ENCODE results near the gene RASSF1. TPM values are rescaled to one million over a fixed set of nuclear protein-coding genes. Genes with fewer than 3 reads are reported as not detected.

Gene RASSF1
- total RNA-seq, 1 donor = 45.7 TPM

DNA sequence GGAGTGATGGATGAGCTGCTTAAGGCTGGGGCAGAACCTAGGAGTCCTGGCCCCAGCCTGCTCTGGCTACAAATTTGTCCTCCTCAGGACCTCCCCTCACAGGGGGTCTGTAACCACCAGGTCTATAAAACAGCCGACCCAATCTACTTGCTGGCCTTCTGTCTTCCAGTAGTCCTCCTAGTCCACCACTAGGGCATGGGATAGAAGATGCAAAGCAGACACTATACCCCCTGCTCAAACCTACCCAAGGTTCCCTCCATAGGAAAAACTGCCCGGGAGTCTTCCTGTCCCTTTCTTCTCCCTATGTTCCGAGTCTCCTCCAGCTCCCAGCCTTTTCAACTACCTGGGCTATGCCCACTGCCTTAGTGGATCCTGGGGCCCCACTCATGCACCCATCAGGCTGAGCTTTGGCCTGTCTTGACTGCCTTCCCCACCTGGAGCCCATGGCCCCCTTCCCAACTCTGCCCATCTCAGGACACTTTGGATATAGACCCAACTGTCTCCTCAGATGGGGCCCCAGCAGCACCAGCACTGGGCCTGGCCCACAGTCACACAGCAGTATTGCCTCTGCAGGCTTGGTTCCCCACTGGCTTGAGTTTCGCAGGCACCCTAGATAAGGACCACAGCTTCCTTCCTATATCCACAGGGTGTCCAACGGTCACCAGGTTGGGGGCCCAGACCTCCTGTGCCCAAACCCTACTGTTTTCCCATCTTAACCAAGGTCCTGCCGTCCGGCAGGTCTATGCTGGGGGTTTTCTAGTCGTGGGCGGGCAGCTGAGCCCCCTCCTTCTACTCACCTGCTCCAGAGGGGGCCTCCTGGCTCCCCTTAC lies 42.5 kb downstream of the RASSF1 start:
- TF ChIP-seq, protein P1, sequence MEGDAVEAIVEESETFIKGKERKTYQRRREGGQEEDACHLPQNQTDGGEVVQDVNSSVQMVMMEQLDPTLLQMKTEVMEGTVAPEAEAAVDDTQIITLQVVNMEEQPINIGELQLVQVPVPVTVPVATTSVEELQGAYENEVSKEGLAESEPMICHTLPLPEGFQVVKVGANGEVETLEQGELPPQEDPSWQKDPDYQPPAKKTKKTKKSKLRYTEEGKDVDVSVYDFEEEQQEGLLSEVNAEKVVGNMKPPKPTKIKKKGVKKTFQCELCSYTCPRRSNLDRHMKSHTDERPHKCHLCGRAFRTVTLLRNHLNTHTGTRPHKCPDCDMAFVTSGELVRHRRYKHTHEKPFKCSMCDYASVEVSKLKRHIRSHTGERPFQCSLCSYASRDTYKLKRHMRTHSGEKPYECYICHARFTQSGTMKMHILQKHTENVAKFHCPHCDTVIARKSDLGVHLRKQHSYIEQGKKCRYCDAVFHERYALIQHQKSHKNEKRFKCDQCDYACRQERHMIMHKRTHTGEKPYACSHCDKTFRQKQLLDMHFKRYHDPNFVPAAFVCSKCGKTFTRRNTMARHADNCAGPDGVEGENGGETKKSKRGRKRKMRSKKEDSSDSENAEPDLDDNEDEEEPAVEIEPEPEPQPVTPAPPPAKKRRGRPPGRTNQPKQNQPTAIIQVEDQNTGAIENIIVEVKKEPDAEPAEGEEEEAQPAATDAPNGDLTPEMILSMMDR (IDR thresholded peaks at IDR 0.05; ENCODE audit: insufficient read depth, low read length) = peak; percentile 34
- no peak for DNase-seq (ENCODE audit: low read depth)
- H3K4me3 ChIP-seq (ENCODE audit: low read depth, low read length) = peak overlapping the region; percentile 94

DNA sequence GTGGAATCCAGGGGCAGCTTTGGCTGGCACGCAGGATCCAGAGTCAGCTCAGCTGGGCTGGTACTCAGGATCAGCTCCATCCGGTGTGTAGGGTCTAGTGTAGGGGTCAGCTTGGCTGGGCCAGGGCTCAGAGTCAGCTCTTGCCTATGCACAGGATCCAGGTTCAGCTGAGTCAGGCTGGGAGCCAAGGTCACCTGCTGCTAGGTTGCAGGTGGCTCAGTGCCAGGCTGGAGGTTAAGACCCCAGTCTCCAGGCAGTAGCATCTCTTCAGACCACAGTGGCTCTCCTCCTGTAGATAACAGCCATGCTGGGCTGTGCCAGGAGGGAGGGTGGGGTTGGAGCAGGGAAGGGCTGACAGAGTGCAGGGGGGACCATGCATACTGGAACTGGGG lies 43.3 kb downstream of the RASSF1 start:
- H3K4me3 ChIP-seq (ENCODE audit: low read depth, low read length) = no peak overlapping the region
- TF ChIP-seq, protein P1 (IDR thresholded peaks at IDR 0.05; ENCODE audit: insufficient read depth, low read length) = no peak
- no peak for DNase-seq (ENCODE audit: low read depth)

DNA sequence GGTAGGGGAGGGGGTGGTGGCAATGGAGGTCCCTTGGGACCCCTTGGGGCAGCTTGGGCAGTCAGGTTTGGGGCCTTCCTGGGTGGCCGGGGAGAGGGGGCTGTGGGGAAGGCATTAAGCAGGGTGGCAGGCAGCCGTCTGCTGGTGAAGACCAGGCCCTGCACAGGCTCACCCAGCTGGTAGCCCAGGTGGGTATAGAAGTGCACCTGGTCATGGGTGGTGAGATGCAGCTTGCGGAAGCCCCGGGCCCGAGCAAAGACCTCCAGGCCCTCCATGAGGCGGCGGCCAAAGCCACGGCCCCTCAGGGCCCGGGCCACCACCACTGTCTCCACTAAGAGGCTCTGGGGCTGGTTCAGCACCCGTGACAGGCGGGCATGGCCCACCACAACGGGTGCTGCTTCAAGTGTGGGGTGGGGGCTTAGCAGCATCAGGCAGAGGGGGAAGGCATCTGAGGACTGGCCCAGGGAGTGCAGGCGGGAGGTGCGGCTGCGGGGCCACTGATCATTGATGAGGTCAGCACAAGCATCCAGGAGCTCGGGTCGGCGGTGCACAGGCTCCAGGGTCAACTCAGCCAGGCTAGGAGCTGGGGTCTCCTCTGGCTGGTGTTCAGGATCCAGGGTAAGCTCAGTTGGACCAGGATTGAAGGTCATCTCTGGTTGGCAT lies 43.8 kb downstream of the RASSF1 start:
- TF ChIP-seq, protein P1 (IDR thresholded peaks at IDR 0.05; ENCODE audit: insufficient read depth, low read length) = no peak
- no peak for DNase-seq (ENCODE audit: low read depth)
- H3K4me3 ChIP-seq (ENCODE audit: low read depth, low read length) = no peak overlapping the region

DNA sequence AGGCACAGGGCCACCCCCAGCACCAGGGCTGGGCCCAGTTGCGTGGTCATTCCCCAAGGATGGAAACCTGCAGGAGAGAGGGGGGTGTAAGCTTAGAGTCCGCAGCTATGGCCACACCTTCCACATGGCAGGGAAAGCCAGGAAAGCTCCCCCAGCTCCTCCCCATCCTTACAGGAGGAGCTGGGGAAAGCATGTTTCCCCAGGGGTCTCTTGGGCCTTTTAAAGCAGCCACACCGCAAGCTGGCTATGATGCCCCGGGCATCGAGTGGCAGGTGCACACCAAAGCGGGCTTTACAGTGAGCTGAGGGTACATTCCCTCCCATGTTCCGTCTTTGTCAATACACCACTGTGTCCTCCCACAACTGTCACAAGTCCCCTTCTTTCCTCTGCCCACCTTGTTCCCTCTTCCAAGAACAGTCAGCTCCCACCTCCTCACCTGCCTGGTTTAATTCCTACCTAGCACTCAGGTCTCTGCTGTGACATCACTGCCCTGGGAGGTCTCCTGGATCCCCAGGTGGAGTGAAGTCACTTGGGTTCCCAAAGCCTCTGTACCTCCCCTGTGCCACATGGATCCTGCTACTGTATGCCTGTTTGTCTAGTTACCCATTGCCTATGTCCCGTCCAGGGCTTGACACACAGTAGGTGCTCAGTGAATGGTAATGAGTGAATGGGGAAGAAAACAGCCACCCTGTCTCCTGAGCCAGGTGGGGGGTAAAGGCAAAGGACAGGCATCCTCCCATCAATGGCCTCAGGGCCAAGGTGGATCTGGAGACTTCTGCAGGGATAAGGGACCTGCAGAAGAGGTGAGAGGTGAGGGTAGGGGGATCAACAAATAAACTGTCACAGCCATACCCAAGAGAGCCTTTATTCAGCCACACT lies 44.8 kb downstream of the RASSF1 start:
- no peak overlapping the region for H3K4me3 ChIP-seq (ENCODE audit: low read depth, low read length)
- DNase-seq (ENCODE audit: low read depth) = no peak
- TF ChIP-seq, protein P1 (IDR thresholded peaks at IDR 0.05; ENCODE audit: insufficient read depth, low read length) = no peak

DNA sequence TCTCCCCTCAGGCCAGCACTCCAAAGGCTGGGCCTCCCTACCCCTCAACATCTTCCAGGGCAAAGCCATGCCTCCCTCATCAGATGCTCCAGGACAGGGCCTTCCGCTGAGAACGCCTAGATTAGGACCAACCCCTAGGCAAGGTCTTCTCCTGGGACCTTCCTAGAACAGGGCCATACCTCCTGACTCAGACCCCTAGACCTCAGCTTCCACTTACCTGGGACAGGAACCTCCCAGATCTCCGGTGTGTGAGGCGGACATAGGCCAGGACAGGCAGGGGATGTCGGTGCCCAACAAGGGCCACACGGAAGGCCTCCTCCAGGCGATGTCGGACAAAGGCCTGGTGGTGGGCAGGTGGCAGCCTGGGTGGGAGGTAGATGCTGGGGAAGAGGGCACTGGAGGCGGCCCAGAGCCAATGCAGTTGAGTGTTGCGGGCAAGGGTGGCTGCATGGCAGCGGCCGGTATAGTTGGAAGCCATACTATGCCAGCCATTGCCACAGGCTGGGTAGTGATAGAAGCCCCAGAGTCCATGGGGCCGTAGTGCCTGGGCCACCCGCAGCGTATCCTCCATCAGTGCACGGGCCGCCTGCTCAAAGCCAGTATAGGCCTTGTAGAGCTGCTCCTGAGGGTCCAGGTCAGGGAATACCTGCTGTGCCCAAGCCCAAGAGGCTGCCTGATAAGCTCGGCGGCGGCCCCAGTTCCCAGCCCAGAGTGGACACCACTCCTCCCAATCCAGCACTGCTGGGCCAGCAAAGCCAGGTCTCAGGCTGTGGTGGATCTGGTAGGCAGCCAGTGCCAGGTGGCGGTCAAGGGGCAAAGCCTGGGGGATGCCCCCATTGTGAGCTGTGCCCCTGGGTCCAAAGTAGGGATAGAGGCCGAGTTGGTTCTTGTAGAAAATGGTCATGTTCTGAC lies 45.9 kb downstream of the RASSF1 start:
- DNase-seq (ENCODE audit: low read depth) = no peak
- no peak overlapping the region for H3K4me3 ChIP-seq (ENCODE audit: low read depth, low read length)
- TF ChIP-seq, protein P1 (IDR thresholded peaks at IDR 0.05; ENCODE audit: insufficient read depth, low read length) = no peak

DNA sequence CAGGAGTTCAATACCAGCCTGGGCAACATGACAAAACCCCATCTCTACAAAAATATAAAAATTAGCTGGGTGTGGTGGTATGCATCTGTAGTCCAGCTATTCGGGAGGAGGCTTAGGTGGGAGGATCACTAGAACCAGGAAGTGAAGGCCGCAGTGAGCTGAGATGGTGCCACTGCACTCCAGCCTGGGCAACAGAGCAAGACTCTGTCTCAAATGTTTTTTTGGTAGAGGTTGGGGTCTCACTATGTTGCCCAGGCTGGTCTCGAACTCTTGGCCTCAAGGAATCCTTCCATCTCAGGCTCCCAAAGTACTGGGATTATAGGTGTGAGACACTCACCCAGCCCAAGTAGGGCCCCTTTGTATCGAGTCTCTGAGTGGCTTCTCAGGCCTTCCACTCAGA lies 46.5 kb downstream of the RASSF1 start:
- TF ChIP-seq, protein P1 (IDR thresholded peaks at IDR 0.05; ENCODE audit: insufficient read depth, low read length) = no peak
- H3K4me3 ChIP-seq (ENCODE audit: low read depth, low read length) = no peak overlapping the region
- no peak for DNase-seq (ENCODE audit: low read depth)

Data from fibroblast of the aortic adventitia (primary cell).